Endothelial cell of umbilical vein (primary cell): ENCODE data around the gene UMPS. TPM values are rescaled to one million over a fixed set of nuclear protein-coding genes. Genes with fewer than 3 reads are reported as not detected.
A peak's percentile ranks its signal among the peaks of the same experiment; 100 is the strongest.

Source experiments
- BruUV-seq: library from RNA; stranded (reverse); fragments of 400-500 nt; replicated peaks from 2 replicates; lab custom pipeline; 2021; lab: Mats Ljungman, UMichigan
- CTCF ChIA-PET: fragments of 300-600, 350-600 bp; sonication (Branson Sonifier 250); formaldehyde crosslinking; loops from one replicate; lab custom pipeline; 2021; ENCODE audit warnings: antibody characterized with exemption, inconsistent platforms; lab: Charles Lee
- POLR2A ChIA-PET: fragments of 300-600, 350-600 bp; sonication (Branson Sonifier 250); formaldehyde crosslinking; loops from one replicate; lab custom pipeline; 2021; ENCODE audit warnings: antibody characterized with exemption, inconsistent platforms; lab: Charles Lee
- DNase-seq: peaks from one replicate; pipeline ENCODE4 v3.0.0-alpha.2; 2011; ENCODE audit warnings: low read depth, low spot score
- FAIRE-seq: peaks from 2 replicates; lab custom pipeline; 2011; peaks lifted over from hg19 to GRCh38; lab: Jason Lieb, UNC
- H2AFZ ChIP-seq: 2 replicates; pipeline ENCODE4 v1.6.0; 2012; ENCODE audit warnings: low read depth, low read length, control low read depth, inconsistent platforms
- H3K27ac ChIP-seq: 2 replicates; pipeline ENCODE4 v1.5.1; 2011; ENCODE audit warnings: low read depth, mild to moderate bottlenecking, control low read depth, low read length, moderate library complexity; ENCODE audit not compliant: insufficient read depth
- H3K27me3 ChIP-seq, 2 experiments: 2 replicates each; pipeline versions ENCODE4 v1.6.0 to v1.6.1; 2011; ENCODE audit warnings: low read length in 2 of 2, mixed read lengths in 1 of 2; ENCODE audit not compliant: control insufficient read depth in 2 of 2, insufficient read depth in 2 of 2
- H3K36me3 ChIP-seq, 2 experiments: 2 replicates in 1 of 2; 3 replicates in 1 of 2; pipeline ENCODE4 v1.5.1; 2011; ENCODE audit warnings: low read length in 2 of 2, mild to moderate bottlenecking in 1 of 2, moderate library complexity in 1 of 2; ENCODE audit not compliant: control insufficient read depth in 2 of 2, insufficient read depth in 2 of 2; ENCODE audit errors: extremely low read depth in 1 of 2
- H3K4me1 ChIP-seq: 3 replicates; pipeline ENCODE4 v1.5.1; 2011; ENCODE audit warnings: mild to moderate bottlenecking, low read length; ENCODE audit not compliant: control insufficient read depth, insufficient read depth; ENCODE audit errors: extremely low read depth
- H3K4me2 ChIP-seq: 2 replicates; pipeline ENCODE4 v1.6.1; 2011; ENCODE audit warnings: low read length, control low read depth, mixed read lengths; ENCODE audit not compliant: insufficient read depth
- H3K4me3 ChIP-seq, 3 experiments: fragments of 200-600 bp in 1 of 3; sonication (generic), shearing (Covaris generic) in 1 of 3; replicated peaks in 1 of 3; 2 replicates each; pipeline ENCODE4 v1.5.1; 2011 to 2016; ENCODE audit warnings: control low read depth in 3 of 3, low read length in 3 of 3, mild to moderate bottlenecking in 2 of 3, inconsistent platforms in 1 of 3, low read depth in 1 of 3, moderate library complexity in 1 of 3; ENCODE audit not compliant: insufficient read depth in 1 of 3
- H3K79me2 ChIP-seq: 2 replicates; pipeline ENCODE4 v1.6.0; 2012; ENCODE audit warnings: low read length, inconsistent platforms; ENCODE audit not compliant: control insufficient read depth, insufficient read depth
- H3K9ac ChIP-seq: replicated peaks from 2 replicates; pipeline ENCODE3; 2011; ENCODE audit warnings: low read length, control low read depth; ENCODE audit not compliant: insufficient read depth; ENCODE audit errors: extremely low read depth
- H3K9me1 ChIP-seq: replicated peaks from 3 replicates; pipeline ENCODE4 v1.6.0; 2011; ENCODE audit warnings: mild to moderate bottlenecking, low read length; ENCODE audit not compliant: control insufficient read depth, insufficient read depth; ENCODE audit errors: extremely low read depth
- H3K9me3 ChIP-seq: replicated peaks from 2 replicates; pipeline ENCODE4 v1.5.1; 2012; ENCODE audit warnings: low read length, inconsistent platforms; ENCODE audit not compliant: control insufficient read depth, insufficient read depth
- H4K20me1 ChIP-seq: replicated peaks from 2 replicates; pipeline ENCODE3; 2011; ENCODE audit warnings: mild to moderate bottlenecking, low read length; ENCODE audit not compliant: control insufficient read depth, insufficient read depth; ENCODE audit errors: extremely low read depth
- CTCF ChIP-seq, 2 donors: IDR thresholded peaks; 1 replicate in 1 of 2; 2 replicates in 1 of 2; pipeline ENCODE4 v1.5.1; 2011; ENCODE audit warnings: low read length in 2 of 2, mild to moderate bottlenecking in 2 of 2, moderate library complexity in 2 of 2, control low read depth in 1 of 2, inconsistent platforms in 1 of 2, low read depth in 1 of 2; ENCODE audit not compliant: insufficient read depth in 1 of 2; ENCODE audit errors: extremely low read depth in 1 of 2
- EZH2 ChIP-seq: IDR thresholded peaks from 2 replicates; pipeline ENCODE4 v1.6.1; 2012; ENCODE audit warnings: borderline replicate concordance, low read depth, mild to moderate bottlenecking, moderate library complexity, low read length, inconsistent platforms; ENCODE audit not compliant: severe bottlenecking
- FOS ChIP-seq: IDR thresholded peaks from 2 replicates; pipeline ENCODE4 v1.6.1; 2011; ENCODE audit warnings: mild to moderate bottlenecking, low read length, moderate library complexity, borderline replicate concordance; ENCODE audit not compliant: insufficient read depth
- GATA2 ChIP-seq: IDR thresholded peaks from 2 replicates; pipeline ENCODE4 v1.7.0; 2011; ENCODE audit warnings: low read depth, mild to moderate bottlenecking, moderate library complexity, mixed read lengths, low read length; ENCODE audit not compliant: insufficient read length, insufficient read depth
- JUN ChIP-seq: IDR thresholded peaks from 2 replicates; pipeline ENCODE4 v1.6.1; 2011; ENCODE audit warnings: borderline replicate concordance, low read depth; ENCODE audit not compliant: insufficient read length, insufficient read depth
- MAX ChIP-seq: IDR thresholded peaks from 2 replicates; pipeline ENCODE4 v1.6.1; 2011; ENCODE audit not compliant: insufficient read depth, insufficient read length
- MYC ChIP-seq: IDR thresholded peaks from one replicate; pipeline ENCODE4 v1.6.1; 2011; ENCODE audit warnings: mild to moderate bottlenecking, low read depth, low read length
- POLR2A ChIP-seq: IDR thresholded peaks from 2 replicates; pipeline ENCODE4 v1.6.1; 2012; ENCODE audit warnings: low read depth, mild to moderate bottlenecking, control low read depth, low read length
- POLR2AphosphoS5 ChIP-seq: IDR thresholded peaks from 2 replicates; pipeline ENCODE4 v1.6.1; 2012; ENCODE audit warnings: low read depth, mild to moderate bottlenecking, control low read depth, low read length, moderate library complexity; ENCODE audit not compliant: insufficient read depth
- dilution Hi-C: fragments of 300-500 bp; cut with MboI; formaldehyde crosslinking; loops from one replicate; pipeline ENCODE4 v1.15.0; 2019; ENCODE audit warnings: low sequenced_read_pairs; ENCODE audit not compliant: extremely low pct_ligation_motif_present
- intact Hi-C: fragments of 100-400 bp; cut with micrococcal nuclease; formaldehyde crosslinking; loops from one replicate; pipeline ENCODE4 v1.10.0; 2022
- polyA plus RNA-seq, 4 experiments: library from polyadenylated mRNA; depleted of rRNA in 3 of 4; stranded (reverse) in 3 of 4; unstranded in 1 of 4; fragments of >200 nt; gene quantifications; 2 replicates each; pipeline versions ENCODE4 v1.2.1 to v1.2.3, GENCODE V29; 2011 to 2012; ENCODE audit warnings: missing spikeins in 1 of 4
- total RNA-seq: library from RNA; stranded (reverse); gene quantifications from 2 replicates; pipeline ENCODE4 v1.2.3, GENCODE V29; 2021

UMPS gene
- total and polyA plus RNA-seq, 2 donors (not counting 3 experiments of a cell fraction or from before 2014, with no cell fraction given) = 38.6 to 50.2 TPM

GRCh38 chr3:124780761-124781475 lies 50.7 kb downstream of the UMPS start:
- H3K9me1 ChIP-seq = no peaks in the 10 kb centered on the region
- no TSS peak for BruUV-seq
- no peak overlapping the region for H2AFZ ChIP-seq
- H3K9me3 ChIP-seq = no peaks in the 10 kb centered on the region
- DNase-seq (peak; percentile 43), FAIRE-seq (peak; percentile 38)
- intact Hi-C loops (no loop called here), dilution Hi-C loops (no loop called here)
- ChIA-PET POLR2A (no interaction called here), CTCF (interaction anchor here (2.5 to 3.3 kb wide), 2 partner anchors 20 to 120 kb away, joined by 16 to 29 read pairs; no protein-coding TSS in a partner anchor)
- H3K4me3 ChIP-seq = no peak overlapping the region
- no peak overlapping the region for H3K4me2 ChIP-seq
- H3K9ac ChIP-seq = no peak overlapping the region
- no peaks in the 10 kb centered on the region for H4K20me1 ChIP-seq
- H3K27ac ChIP-seq = no peak overlapping the region
- H3K4me1 ChIP-seq = peaks cover 15% of the 10 kb centered on the region
- no peaks in the 10 kb centered on the region for H3K36me3 ChIP-seq
- no peak for TF ChIP-seq EZH2
- TF ChIP-seq CTCF (IDR thresholded peaks at IDR 0.05; ENCODE audit: extremely low read depth in 1 of 2, insufficient read depth in 1 of 2, low read depth in 1 of 2, low read length in 2 of 2) = no peak
- no peak for TF ChIP-seq MYC
- no peak for TF ChIP-seq GATA2
- TF ChIP-seq POLR2A = no peak
- TF ChIP-seq MAX = no peak
- no peak for TF ChIP-seq POLR2AphosphoS5
- no peak for TF ChIP-seq JUN
- no peak for TF ChIP-seq FOS
- no peaks in the 10 kb centered on the region for H3K79me2 ChIP-seq
- no peaks in the 10 kb centered on the region for H3K27me3 ChIP-seq
